GM23338 (cell line): Measurements from ENCODE around the gene SCAPER.

Source experiments
- CREB1 ChIP-seq: fragments of 250-450 bp; sonication (Bioruptor Pico); IDR thresholded peaks from 2 replicates; pipeline ENCODE4 v1.5.0; 2020; ENCODE audit warnings: low read depth, mild to moderate bottlenecking, moderate library complexity
- EZH2 ChIP-seq: fragments of 200-600 bp; sonication (generic); IDR thresholded peaks from one replicate; pipeline ENCODE4 v1.8.0; 2017; ENCODE audit warnings: antibody characterized with exemption, mild to moderate bottlenecking, low read depth; ENCODE audit not compliant: unreplicated experiment
- EZH2phosphoT487 ChIP-seq: fragments of 200-600 bp; sonication (generic); IDR thresholded peaks from one replicate; pipeline ENCODE4 v1.8.1; 2018; ENCODE audit warnings: antibody characterized with exemption; ENCODE audit not compliant: unreplicated experiment
- JUNB ChIP-seq: IDR thresholded peaks from one replicate; pipeline ENCODE4 v1.6.1; 2016; ENCODE audit warnings: antibody characterized with exemption; ENCODE audit not compliant: unreplicated experiment
- NANOG ChIP-seq: IDR thresholded peaks from 2 replicates; pipeline ENCODE4 v1.6.1; 2016; ENCODE audit warnings: antibody characterized with exemption, borderline replicate concordance
- POLR2AphosphoS5 ChIP-seq: IDR thresholded peaks from 2 replicates; pipeline ENCODE4 v1.6.1; 2016; ENCODE audit warnings: antibody characterized with exemption, low read depth
- ZNF114 ChIP-seq: fragments of 250-450 bp; sonication (Bioruptor Pico); IDR thresholded peaks from 2 replicates; pipeline ENCODE4 v1.5.0; 2020; ENCODE audit warnings: mild to moderate bottlenecking, moderate library complexity
- ZNF331 ChIP-seq: fragments of 250-450 bp; sonication (Bioruptor Pico); IDR thresholded peaks from 2 replicates; pipeline ENCODE4 v1.5.0; 2020; ENCODE audit warnings: low read depth, mild to moderate bottlenecking, moderate library complexity
- TF ChIP-seq, protein P1 (sequence below), 2 experiments: fragments of 200-600 bp in 1 of 2; sonication (generic) in 1 of 2; conservative IDR thresholded peaks; 2 replicates each; pipeline versions ENCODE4 v1.5.1 to v1.6.1; 2016 to 2017; ENCODE audit warnings: antibody characterized with exemption in 2 of 2, low read depth in 2 of 2, mild to moderate bottlenecking in 2 of 2, moderate library complexity in 1 of 2
- TF ChIP-seq, protein P2 (sequence below): IDR thresholded peaks from one replicate; pipeline ENCODE4 v1.6.1; 2018; ENCODE audit warnings: antibody characterized with exemption; ENCODE audit not compliant: unreplicated experiment

DNA sequence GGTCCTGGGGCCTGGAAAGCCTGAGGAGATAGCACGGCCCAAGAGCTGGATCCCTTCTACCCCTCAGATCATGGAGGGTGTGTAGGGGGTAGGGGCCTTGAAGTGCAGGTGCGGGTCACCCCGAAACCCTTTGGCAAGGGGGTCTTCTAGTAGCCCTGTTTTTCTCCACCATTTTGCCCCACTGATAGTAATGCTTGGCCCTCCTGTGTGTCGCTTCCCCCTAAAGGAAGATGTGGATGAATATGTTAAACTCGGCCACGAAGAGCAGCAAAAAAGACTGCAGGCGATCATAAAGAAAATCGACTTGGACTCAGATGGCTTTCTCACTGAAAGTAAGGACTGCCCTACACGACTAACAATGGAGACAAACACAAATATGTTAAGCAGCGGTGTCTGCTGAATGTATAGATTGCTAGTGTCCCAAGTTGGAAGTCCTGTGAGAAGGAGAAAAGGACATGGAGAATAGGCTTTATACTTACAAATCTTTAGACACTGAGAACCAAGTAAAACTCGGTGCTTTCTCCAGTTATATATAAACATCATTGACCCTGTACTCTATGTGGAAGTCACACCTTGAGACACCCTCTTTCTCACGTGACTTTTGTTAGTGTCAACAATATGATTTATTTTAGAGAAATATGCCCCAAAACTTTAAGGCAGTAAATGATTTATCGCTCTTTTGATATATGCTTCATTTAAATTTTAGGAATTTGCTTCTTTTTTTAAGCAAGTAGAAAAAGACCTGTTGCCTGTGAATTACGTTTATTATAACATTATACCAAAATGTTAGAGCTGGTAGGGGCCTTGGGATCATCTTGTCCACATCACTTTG, 27.2 kb upstream of the SCAPER start:
- TF ChIP-seq EZH2 (no peak), JUNB (no peak), EZH2phosphoT487 (no peak), ZNF331 (CRISPR knock-in tag) (no peak), POLR2AphosphoS5 (no peak), CREB1 (CRISPR knock-in tag) (no peak), NANOG (no peak), ZNF114 (no peak)
- TF ChIP-seq, protein P1, sequence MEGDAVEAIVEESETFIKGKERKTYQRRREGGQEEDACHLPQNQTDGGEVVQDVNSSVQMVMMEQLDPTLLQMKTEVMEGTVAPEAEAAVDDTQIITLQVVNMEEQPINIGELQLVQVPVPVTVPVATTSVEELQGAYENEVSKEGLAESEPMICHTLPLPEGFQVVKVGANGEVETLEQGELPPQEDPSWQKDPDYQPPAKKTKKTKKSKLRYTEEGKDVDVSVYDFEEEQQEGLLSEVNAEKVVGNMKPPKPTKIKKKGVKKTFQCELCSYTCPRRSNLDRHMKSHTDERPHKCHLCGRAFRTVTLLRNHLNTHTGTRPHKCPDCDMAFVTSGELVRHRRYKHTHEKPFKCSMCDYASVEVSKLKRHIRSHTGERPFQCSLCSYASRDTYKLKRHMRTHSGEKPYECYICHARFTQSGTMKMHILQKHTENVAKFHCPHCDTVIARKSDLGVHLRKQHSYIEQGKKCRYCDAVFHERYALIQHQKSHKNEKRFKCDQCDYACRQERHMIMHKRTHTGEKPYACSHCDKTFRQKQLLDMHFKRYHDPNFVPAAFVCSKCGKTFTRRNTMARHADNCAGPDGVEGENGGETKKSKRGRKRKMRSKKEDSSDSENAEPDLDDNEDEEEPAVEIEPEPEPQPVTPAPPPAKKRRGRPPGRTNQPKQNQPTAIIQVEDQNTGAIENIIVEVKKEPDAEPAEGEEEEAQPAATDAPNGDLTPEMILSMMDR (conservative IDR thresholded peaks at IDR 0.05; ENCODE audit: low read depth in 2 of 2) = no peak
- TF ChIP-seq, protein P2, sequence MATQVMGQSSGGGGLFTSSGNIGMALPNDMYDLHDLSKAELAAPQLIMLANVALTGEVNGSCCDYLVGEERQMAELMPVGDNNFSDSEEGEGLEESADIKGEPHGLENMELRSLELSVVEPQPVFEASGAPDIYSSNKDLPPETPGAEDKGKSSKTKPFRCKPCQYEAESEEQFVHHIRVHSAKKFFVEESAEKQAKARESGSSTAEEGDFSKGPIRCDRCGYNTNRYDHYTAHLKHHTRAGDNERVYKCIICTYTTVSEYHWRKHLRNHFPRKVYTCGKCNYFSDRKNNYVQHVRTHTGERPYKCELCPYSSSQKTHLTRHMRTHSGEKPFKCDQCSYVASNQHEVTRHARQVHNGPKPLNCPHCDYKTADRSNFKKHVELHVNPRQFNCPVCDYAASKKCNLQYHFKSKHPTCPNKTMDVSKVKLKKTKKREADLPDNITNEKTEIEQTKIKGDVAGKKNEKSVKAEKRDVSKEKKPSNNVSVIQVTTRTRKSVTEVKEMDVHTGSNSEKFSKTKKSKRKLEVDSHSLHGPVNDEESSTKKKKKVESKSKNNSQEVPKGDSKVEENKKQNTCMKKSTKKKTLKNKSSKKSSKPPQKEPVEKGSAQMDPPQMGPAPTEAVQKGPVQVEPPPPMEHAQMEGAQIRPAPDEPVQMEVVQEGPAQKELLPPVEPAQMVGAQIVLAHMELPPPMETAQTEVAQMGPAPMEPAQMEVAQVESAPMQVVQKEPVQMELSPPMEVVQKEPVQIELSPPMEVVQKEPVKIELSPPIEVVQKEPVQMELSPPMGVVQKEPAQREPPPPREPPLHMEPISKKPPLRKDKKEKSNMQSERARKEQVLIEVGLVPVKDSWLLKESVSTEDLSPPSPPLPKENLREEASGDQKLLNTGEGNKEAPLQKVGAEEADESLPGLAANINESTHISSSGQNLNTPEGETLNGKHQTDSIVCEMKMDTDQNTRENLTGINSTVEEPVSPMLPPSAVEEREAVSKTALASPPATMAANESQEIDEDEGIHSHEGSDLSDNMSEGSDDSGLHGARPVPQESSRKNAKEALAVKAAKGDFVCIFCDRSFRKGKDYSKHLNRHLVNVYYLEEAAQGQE = no peak
